ENCODE data around the gene WDR87.

GRCh38 chr19:37845932-37846331 is 60.5 kb downstream of the WDR87 start:
- no peak for TF ChIP-seq CTCF (IDR thresholded peaks at IDR 0.05)
- TF ChIP-seq POLR2A (IDR thresholded peaks at IDR 0.05), result no peak
